T1000 (cell line): Measurements from ENCODE around the gene NUAK2.
"Not testable (repeated sequence)": the region's sequence is repeated elsewhere in the genome, so short reads cannot be mapped to it uniquely, and the experiment has no call there.

Experiments used
- DNase-seq: peaks from one replicate; lab custom pipeline; 2025; ENCODE audit warnings: mixed read lengths; lab: John Stamatoyannopoulos, UW

The NUAK2 gene

GRCh38 chr1:205297546-205298177, 23.9 kb downstream of the NUAK2 start:
- DNase-seq = not testable (repeated sequence)

- DNase-seq = no peak
Observed at GRCh38 chr1:205296154-205296553, 25.4 kb downstream of the NUAK2 start.

DNA sequence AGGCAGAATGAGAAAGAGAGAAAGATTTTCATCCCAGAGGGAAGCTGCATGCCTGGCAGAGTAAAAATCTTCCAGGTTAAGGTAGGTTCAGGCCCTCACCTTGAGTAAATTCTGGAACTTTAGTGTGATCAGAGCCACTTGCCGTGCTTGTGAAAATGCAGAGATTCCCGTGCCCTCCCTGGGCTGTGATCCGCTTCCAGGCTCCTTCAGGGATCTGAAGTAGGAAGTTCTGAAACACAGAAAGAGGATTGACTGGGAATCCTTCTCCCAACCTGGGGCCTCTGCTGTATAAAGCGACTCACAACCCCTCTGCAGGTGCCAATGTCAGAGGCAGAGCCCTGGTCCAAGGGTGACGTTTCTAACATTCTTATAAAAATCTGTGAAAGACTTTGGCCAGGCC, 26.6 kb downstream of the NUAK2 start:
- no peak for DNase-seq

- peak; percentile 84 for DNase-seq
Observed at GRCh38 chr1:205294175-205294917, 27.2 kb downstream of the NUAK2 start.

DNA sequence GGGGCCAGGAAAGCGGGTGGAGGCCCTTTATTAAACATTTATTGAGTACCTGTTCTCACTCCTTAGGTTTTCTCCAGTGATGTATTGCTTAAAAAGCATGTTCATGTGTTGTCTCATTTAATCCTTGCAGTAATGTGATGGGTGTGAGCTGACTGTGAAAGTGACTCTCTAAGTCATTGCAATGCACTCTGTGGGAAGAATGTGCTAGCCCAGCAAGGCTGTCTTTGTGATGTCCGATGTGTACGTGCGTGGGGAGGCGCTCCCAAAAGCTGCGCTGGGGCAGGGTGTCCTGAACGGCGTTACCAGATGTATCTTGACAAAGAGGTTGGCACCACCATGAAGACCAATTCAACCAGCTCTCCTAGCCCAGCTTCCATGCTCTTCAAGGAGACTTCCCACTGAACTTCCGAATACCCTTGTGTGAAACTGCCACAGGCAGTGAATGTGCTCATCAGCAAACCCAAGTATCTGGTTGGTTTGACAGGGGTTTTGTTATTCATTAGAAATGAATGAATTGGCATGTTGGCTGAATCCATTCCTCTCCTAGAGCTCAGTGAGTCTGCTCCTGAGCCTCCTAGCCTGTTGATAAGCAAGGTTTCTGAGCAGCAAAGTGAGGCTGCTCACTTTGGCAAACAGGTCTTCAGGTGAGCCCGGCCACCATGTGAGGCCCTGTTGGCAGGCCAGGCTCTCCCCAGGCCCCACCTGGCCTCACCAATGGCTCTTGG, 28.0 kb downstream of the NUAK2 start:
- DNase-seq = no peak

- DNase-seq = no peak
Observed at GRCh38 chr1:205291596-205291995, 29.9 kb downstream of the NUAK2 start.

- DNase-seq = no peak
Observed at GRCh38 chr1:205287767-205288559, 33.6 kb downstream of the NUAK2 start.

GRCh38 chr1:205287076-205287475, 34.5 kb downstream of the NUAK2 start:
- no peak for DNase-seq

DNA sequence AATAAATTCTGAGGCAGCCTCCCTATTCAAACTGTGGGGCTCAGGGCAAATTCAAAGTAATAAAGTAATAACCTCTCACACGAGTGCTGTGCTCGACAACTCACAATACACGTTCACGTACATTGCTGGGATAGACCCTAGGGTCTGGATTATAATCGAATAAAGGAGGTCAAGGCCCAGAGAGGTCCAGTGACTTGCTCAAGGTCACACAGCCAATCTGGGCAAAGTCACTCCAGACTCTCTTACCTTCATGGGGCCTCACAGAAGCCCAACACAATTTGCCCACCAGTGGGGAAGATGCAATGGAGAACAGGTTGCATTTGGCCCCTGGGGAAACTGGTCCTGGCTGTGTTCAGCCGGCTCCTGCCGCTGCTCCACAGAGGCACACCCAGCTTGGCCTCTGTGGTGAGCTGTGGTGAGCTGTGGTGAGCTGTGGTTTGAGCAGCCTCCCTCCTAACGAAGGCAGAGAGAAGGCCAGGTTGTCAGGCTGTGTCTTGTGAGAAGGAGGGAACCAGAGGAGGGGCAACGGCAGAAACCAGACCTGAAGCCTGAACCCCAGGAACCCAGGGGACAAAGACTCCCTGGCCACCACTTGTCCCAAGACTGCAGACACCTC, 35.1 kb downstream of the NUAK2 start:
- no peak for DNase-seq

DNA sequence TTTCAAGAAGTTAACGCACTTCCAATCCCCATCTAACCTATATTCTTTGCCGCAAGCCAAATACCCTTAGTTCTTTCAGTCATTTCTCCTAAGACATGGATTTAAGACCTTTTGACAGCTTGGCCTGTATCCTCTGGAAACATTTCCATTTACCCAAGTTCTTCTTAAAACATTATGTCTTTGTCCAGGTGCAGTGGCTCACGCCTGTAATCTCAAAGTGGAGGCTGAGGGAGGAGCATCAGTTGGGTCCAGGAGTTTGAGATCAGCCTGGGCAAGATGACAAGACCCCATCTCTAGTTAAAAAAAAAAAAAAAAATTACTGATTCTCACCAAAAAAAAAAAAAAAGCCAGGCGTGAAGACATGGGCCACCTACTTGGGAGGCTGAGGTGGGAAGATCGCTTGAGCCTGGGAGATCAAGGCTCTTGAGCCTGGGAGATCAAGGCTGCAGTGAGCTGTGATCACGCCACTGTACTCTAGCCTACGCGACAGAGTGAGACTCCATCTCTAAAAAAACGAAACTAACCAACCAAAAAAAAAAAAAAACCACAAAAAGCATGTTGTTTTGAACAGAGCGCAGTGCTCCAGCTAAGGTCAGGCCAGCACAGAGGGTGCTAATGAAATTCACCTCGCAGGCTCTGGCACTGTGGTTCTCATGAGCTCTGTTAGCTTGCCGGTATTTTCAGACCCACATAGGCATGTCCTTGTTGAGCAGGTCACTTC, 36.0 kb downstream of the NUAK2 start:
- no peak for DNase-seq

- DNase-seq = peak; percentile 94
Observed at GRCh38 chr1:205284420-205285144, 37.0 kb downstream of the NUAK2 start.

DNA sequence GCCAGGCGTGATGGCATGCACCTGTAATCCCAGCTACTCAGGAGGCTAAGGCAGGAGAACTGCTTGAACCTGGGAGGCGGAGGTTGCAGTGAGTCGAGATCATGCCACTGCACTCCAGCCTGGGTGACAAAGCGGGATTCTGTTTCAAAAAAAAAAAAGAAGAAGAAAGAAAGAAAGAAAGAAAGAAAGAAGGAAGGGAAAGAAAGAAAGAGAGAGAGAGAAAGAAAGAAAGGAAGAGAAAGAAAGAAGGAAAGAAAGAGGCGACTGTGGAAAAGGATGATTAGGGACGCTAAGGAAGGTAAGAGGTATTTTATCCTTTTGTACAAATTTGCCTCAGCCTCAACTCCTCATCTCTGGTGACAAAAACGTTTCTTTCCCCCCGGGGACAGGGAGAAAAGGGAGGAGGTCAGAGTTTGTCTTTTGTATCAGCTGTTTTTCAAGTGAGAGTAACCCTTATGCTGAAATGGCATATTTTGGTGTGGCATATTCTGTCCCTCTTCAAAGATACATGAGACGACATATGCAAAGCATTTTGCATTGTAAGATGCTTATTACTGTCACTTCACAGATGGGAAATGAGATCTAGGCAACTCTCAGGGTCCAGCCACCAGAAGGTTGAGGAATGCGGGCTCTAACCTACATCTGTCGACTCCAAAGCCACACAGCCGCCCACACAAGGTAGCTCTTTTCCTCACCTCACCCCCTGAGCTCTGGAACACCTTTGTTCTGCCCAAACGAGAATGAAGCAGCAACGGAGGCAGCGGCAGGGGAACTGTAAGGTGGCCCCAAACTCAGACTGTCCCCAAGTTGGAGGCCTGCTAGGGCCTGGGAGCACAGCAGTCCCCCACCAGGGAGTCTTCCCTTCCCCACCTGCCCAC, 38.0 kb downstream of the NUAK2 start:
- no peak for DNase-seq

DNA sequence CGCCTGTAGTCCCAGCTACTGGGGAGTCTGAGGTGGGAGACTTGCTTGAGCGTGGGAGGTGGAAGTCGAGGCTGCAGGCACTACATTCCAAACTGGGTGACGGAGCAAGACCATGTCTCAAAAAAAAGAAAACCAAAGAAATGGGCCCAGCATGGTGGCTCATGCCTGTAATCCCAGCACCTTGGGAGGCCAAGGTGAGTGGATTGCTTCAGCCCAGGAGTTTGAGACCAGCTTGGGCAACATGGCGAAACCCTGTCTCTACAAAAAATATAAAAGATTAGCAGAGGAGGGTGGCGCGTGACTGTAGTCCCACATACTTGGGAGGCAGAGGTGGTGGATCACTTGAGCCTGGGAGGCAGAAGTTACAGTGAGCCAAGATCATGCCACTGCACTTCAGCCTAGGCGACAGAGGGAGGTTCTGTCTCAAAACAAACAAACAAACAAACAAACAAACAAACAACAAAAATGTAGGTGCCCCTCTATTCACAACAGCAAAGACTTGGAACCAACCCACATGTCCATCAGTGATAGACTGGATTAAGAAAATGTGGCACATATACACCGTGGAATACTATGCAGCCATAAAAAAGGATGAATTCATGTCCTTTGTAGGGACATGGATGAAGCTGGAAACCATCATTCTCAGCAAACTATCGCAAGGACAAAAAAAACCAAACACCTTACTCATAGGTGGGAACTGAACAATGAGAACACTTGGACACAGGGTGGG, 40.7 kb downstream of the NUAK2 start:
- not testable (repeated sequence) for DNase-seq

DNA sequence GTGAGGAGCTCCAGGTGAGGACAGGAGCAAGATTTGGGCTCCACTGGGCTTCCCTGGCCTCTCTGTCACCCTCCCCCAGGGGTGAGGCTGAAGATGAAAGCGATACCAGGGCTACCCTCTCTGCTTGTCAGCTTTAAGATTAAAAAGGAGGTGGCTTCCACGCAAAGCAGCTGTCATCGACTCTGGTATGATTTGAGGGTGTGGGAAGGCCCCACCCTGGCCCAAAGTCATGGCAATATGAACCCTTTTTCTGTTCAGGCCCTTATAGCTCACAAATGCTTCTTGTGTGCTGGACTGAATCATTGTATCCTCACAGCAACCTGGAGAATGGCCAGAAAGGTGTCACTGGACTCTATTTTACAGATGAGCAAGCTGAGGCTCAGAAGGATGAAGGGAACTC, 41.6 kb downstream of the NUAK2 start:
- DNase-seq = no peak

GRCh38 chr1:205276689-205277065, 44.9 kb downstream of the NUAK2 start:
- no peak for DNase-seq

DNA sequence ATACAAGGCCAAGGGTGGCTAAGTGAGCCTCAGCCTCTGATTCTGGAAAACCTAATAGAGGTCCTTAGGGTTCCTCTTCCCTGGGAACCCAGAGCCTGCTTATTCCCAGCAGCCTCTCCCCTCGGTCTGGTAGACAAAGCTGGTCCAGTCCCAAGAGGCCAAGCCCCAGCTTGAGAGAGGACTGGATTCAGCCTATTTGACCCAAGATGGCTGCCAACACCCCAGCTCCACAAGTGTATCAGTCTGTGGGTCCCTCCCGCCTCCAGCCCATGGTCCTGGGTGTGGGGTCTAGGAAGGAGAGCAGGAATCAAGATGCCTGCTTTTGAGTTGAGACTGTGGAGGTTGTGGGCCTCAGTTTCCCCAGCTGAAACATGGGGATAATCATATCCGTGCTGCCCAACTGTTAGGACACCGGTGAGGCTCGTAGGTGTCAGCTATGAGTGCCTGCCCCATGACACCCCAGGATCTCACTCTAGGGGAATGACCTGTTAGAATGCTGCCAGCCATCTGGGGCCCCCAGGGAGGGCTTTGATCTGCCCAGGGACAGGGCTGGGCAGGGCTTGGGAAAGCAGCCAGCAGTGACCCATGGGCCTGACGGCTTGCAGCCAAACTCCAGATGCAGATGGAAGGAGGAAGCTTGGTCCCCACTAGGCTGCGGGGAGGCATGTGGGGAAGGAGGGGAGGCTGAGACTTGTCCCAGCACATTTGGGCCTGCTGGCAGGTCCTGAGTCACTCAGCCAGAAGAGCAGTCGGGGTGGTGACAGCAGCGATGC, 45.4 kb downstream of the NUAK2 start:
- no peak for DNase-seq

- no peak for DNase-seq
Observed at GRCh38 chr1:205275133-205275532, 46.4 kb downstream of the NUAK2 start.
